Mesenchymal stem cell (in vitro differentiated cells and primary cell): ENCODE data around the gene CD274.

Source experiments
- DNase-seq: peaks from one replicate; pipeline ENCODE4 v3.0.0-alpha.2; 2013
- H2AFZ ChIP-seq: one replicate; pipeline ENCODE4 v1.6.1; 2013; ENCODE audit warnings: low read depth, mild to moderate bottlenecking, control low read depth, inconsistent platforms, low read length, moderate library complexity
- H2AK5ac ChIP-seq: 2 replicates; pipeline ENCODE4 v1.6.1; 2013; ENCODE audit warnings: low read length, moderate library complexity, mild to moderate bottlenecking, inconsistent platforms; ENCODE audit not compliant: severe bottlenecking
- H2BK120ac ChIP-seq: one replicate; pipeline ENCODE4 v1.6.1; 2013; ENCODE audit warnings: low read depth, mild to moderate bottlenecking, inconsistent platforms, low read length, moderate library complexity
- H2BK12ac ChIP-seq, 2 experiments: one replicate each; pipeline ENCODE4 v1.6.1; 2013; ENCODE audit warnings: inconsistent platforms in 2 of 2, low read length in 2 of 2, mild to moderate bottlenecking in 2 of 2, moderate library complexity in 2 of 2, control low read depth in 1 of 2
- H2BK15ac ChIP-seq: one replicate; pipeline ENCODE4 v1.6.1; 2013; ENCODE audit warnings: mild to moderate bottlenecking, low read depth, inconsistent platforms; ENCODE audit not compliant: poor library complexity, severe bottlenecking
- H2BK5ac ChIP-seq: 2 replicates; pipeline ENCODE4 v1.6.1; 2013; ENCODE audit warnings: low read depth, mild to moderate bottlenecking, low read length, control low read depth, inconsistent platforms; ENCODE audit not compliant: poor library complexity, severe bottlenecking
- H3K14ac ChIP-seq, 2 experiments: one replicate each; pipeline ENCODE4 v1.6.1; 2013; ENCODE audit warnings: inconsistent platforms in 2 of 2, low read length in 2 of 2, control low read depth in 1 of 2, mild to moderate bottlenecking in 1 of 2, moderate library complexity in 1 of 2
- H3K18ac ChIP-seq, 2 experiments: one replicate each; pipeline ENCODE4 v1.6.1; 2013; ENCODE audit warnings: inconsistent platforms in 2 of 2, low read length in 2 of 2, control low read depth in 1 of 2, low read depth in 1 of 2, mild to moderate bottlenecking in 1 of 2
- H3K23ac ChIP-seq, 2 experiments: one replicate each; pipeline ENCODE4 v1.6.1; 2013; ENCODE audit warnings: inconsistent platforms in 2 of 2, low read length in 2 of 2, mild to moderate bottlenecking in 2 of 2, moderate library complexity in 2 of 2, control low read depth in 1 of 2
- H3K27ac ChIP-seq: 2 replicates; pipeline ENCODE4 v1.5.1; 2013; ENCODE audit warnings: mild to moderate bottlenecking, moderate library complexity, low read length, control low read depth, inconsistent platforms; ENCODE audit not compliant: poor library complexity, severe bottlenecking
- H3K27me3 ChIP-seq, 2 experiments: 2 replicates each; pipeline versions ENCODE4 v1.6.1 to v1.7.0; 2013; ENCODE audit warnings: low read length in 2 of 2, mild to moderate bottlenecking in 2 of 2, moderate library complexity in 2 of 2, control low read depth in 1 of 2, inconsistent platforms in 1 of 2; ENCODE audit not compliant: control insufficient read depth in 1 of 2, insufficient read depth in 1 of 2
- H3K36me3 ChIP-seq, 2 experiments: 2 replicates each; pipeline versions ENCODE4 v1.6.1 to v1.7.0; 2013; ENCODE audit warnings: low read length in 2 of 2, control low read depth in 1 of 2, inconsistent platforms in 1 of 2, low read depth in 1 of 2, mild to moderate bottlenecking in 1 of 2; ENCODE audit not compliant: insufficient read depth in 2 of 2, control insufficient read depth in 1 of 2
- H3K4ac ChIP-seq, 2 experiments: one replicate each; pipeline ENCODE4 v1.6.1; 2013; ENCODE audit warnings: inconsistent platforms in 2 of 2, low read length in 2 of 2, mild to moderate bottlenecking in 2 of 2, moderate library complexity in 2 of 2, control low read depth in 1 of 2, low read depth in 1 of 2
- H3K4me1 ChIP-seq: 2 replicates; pipeline ENCODE4 v1.6.1; 2013; ENCODE audit warnings: low read depth, low read length, control low read depth; ENCODE audit not compliant: control insufficient read depth, insufficient read depth
- H3K4me2 ChIP-seq: 2 replicates; pipeline ENCODE4 v1.6.1; 2013; ENCODE audit warnings: low read length, mild to moderate bottlenecking, inconsistent platforms; ENCODE audit not compliant: poor library complexity, severe bottlenecking
- H3K4me3 ChIP-seq, 2 experiments: 2 replicates each; pipeline versions ENCODE4 v1.5.1 to v1.7.0; 2013; ENCODE audit warnings: low read length in 2 of 2, mild to moderate bottlenecking in 2 of 2, control low read depth in 1 of 2, low read depth in 1 of 2; ENCODE audit not compliant: insufficient read depth in 1 of 2
- H3K79me1 ChIP-seq: replicated peaks from 2 replicates; pipeline ENCODE4 v1.6.1; 2013; ENCODE audit warnings: mild to moderate bottlenecking, control low read depth, low read length, inconsistent platforms; ENCODE audit not compliant: poor library complexity, severe bottlenecking
- H3K9ac ChIP-seq: 2 replicates; pipeline ENCODE4 v1.7.0; 2013; ENCODE audit warnings: mild to moderate bottlenecking, low read length, moderate library complexity
- H3K9me3 ChIP-seq: 2 replicates; pipeline ENCODE4 v1.7.0; 2013; ENCODE audit warnings: mild to moderate bottlenecking, low read length; ENCODE audit not compliant: control insufficient read depth
- H4K8ac ChIP-seq: one replicate; pipeline ENCODE4 v1.6.1; 2013; ENCODE audit warnings: inconsistent platforms, mild to moderate bottlenecking, low read length, moderate library complexity
- H4K91ac ChIP-seq: one replicate; pipeline ENCODE4 v1.6.1; 2013; ENCODE audit warnings: mild to moderate bottlenecking, low read length, inconsistent platforms
- WGBS: methylation state at CpG from one replicate; pipeline ENCODE4 v1.1.7; 2013; ENCODE audit warnings: mixed read lengths; 5-methylcytosine and 5-hydroxymethylcytosine counted together

Gene CD274

DNA sequence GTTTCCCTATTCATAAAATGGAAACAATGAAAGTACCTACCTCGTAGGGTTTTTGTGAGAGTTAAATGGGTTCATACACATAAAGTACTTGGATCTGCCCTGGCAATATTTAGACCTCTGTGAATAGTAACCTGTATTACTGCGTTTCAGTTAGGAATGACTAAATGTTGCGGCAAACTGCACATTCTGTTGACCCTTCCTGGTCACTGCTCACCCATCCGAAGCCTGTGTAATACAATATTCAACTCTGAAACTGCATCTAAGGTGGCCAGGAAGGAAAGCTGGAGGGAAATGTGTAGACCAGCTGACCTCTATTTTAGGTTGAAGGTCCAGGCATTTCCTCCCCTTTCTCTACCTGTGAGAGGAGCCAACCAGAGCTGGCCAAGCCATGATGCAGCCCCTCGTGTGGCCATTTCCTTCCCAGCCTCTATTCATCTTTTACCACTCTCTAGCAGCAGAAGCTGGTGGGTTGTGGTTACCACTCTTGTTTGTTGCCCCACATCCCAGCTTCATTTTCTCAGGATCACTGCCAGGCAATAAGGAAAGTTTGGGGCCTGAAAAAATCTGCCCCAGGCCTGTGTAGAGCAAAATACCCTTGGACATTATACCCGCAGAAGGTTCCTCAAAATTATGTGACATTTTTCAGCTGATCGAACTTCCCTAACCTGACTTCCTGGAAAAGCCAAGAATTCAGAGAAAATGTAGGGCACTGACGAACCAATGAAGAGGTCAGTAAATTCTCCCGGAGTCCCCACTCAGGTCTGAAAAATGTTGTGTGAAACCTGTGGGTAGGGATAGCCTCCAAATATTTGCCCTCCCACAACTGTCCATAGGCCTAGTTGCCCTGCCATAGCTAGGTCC lies 39.5 kb downstream of the CD274 start:
- H3K4me3 ChIP-seq: no peak overlapping the region
- H3K4ac ChIP-seq: no peak overlapping the region
- no peak overlapping the region for H2BK120ac ChIP-seq
- no peaks in the 10 kb centered on the region for H3K36me3 ChIP-seq
- H3K4me1 ChIP-seq: peaks cover 6% of the 10 kb centered on the region
- H3K4me2 ChIP-seq: no peak overlapping the region
- no peak overlapping the region for H3K14ac ChIP-seq
- H2BK15ac ChIP-seq: no peak overlapping the region
- H3K79me1 ChIP-seq: no peaks in the 10 kb centered on the region
- no peak overlapping the region for H2BK5ac ChIP-seq
- H4K8ac ChIP-seq: no peak overlapping the region
- WGBS: 94% methylated on average over 9 of the region's 9 CpGs
- no peak overlapping the region for H3K18ac ChIP-seq
- H3K9ac ChIP-seq: no peak overlapping the region
- no peaks in the 10 kb centered on the region for H3K27me3 ChIP-seq
- H2AK5ac ChIP-seq: no peak overlapping the region
- no peak overlapping the region for H3K23ac ChIP-seq
- no peak overlapping the region for H2AFZ ChIP-seq
- DNase-seq: no peak
- no peak overlapping the region for H4K91ac ChIP-seq
- no peaks in the 10 kb centered on the region for H3K9me3 ChIP-seq
- H3K27ac ChIP-seq: no peak overlapping the region
- H2BK12ac ChIP-seq: no peak overlapping the region

DNA sequence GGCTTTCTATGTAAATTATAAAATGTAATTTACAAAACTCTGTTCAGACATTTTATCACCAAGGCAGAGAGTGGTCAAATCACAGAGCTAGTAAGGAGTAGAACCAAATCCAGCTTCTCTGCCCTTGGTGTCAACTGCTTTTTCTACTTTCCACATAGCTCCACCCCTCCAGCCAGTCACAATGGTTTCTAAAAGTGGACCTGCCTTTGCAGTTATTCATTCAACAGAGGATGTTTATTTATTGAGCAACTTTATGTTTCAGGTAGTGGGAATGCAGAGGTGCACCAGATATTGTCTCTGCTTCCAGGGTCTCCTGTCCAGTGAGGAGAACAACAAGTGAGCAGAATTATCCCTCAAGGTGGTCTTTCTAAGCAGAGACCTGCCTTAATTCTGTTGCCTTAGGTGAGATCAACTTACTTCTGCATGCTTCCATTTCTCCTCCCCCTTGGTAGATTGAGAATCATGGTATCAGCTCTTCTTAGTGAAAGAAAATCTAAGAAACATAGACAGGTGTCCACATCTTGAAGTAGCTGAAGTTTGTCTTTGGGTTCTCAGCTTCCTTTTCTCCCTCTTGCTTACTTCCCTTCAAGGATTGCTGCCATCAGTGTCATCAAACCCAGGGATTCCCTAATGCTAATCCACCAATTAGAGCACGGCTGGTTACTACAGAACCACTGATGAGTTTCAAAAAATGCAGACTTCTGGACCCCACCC lies 42.8 kb downstream of the CD274 start:
- H3K36me3 ChIP-seq: no peaks in the 10 kb centered on the region
- H2AK5ac ChIP-seq: no peak overlapping the region
- no peak overlapping the region for H3K4me2 ChIP-seq
- WGBS: 94% methylated on average over 1 of the region's 1 CpG
- no peak overlapping the region for H3K4ac ChIP-seq
- no peaks in the 10 kb centered on the region for H3K27me3 ChIP-seq
- H3K9me3 ChIP-seq: no peaks in the 10 kb centered on the region
- no peak overlapping the region for H3K18ac ChIP-seq
- H2BK5ac ChIP-seq: no peak overlapping the region
- no peak overlapping the region for H2BK12ac ChIP-seq
- H4K91ac ChIP-seq: no peak overlapping the region
- no peaks in the 10 kb centered on the region for H3K79me1 ChIP-seq
- no peak overlapping the region for H2BK120ac ChIP-seq
- H3K14ac ChIP-seq: no peak overlapping the region
- H2BK15ac ChIP-seq: no peak overlapping the region
- peaks cover 6% of the 10 kb centered on the region for H3K4me1 ChIP-seq
- H3K27ac ChIP-seq: no peak overlapping the region
- no peak overlapping the region for H4K8ac ChIP-seq
- no peak overlapping the region for H3K4me3 ChIP-seq
- no peak overlapping the region for H3K23ac ChIP-seq
- DNase-seq: no peak
- H2AFZ ChIP-seq: no peak overlapping the region
- H3K9ac ChIP-seq: no peak overlapping the region

DNA sequence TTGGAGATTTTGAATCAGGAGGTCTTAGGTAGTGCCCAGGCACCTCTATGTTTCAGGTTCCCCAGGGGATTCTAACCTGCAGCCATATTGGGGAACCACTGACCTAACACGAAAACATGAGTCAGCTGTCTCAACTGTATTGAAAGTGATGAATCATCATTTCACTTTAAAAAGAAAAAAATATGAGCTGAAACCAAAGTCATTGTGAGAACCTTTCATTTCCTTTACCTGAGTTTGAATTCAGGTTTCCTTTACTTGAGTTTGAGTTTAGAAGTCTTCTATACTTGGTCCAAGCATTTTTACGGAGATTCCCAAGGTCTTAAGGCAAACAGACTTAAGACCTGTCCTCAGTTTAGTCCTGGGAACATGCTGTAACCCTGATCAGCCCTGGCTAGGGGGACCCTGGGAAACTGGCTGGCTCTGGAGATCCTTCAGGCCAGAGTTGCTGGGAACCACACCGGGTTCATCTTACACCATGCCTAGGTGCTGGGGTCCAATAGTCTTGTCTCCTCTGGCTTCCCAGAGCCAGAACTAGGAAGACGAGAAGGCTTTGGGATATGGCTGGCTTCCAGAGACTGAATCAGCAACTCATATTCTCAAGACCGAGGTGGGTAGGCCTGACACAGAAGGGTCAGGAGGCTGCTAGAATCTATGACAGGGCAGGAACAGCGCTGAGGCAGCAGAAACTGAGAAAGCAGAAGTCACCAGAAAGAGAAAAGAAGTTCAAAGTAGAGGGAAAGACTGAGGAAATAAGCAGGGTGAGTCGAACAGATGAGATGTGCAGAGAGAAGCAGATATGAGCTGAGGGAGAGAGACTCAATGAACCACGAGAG lies 43.6 kb downstream of the CD274 start:
- H2BK5ac ChIP-seq: no peak overlapping the region
- no peaks in the 10 kb centered on the region for H3K36me3 ChIP-seq
- 69% methylated on average over 7 of the region's 8 CpGs for WGBS
- H2AK5ac ChIP-seq: no peak overlapping the region
- H3K4me2 ChIP-seq: no peak overlapping the region
- H4K91ac ChIP-seq: no peak overlapping the region
- H3K14ac ChIP-seq: peak overlapping the region in 1 of 2 experiments; percentile 7
- peak overlapping the region; percentile 68 for H3K9ac ChIP-seq
- H3K79me1 ChIP-seq: no peaks in the 10 kb centered on the region
- DNase-seq: peak; percentile 66
- peak overlapping the region; percentile 72 for H2AFZ ChIP-seq
- no peaks in the 10 kb centered on the region for H3K27me3 ChIP-seq
- H3K4me3 ChIP-seq: peak overlapping the region in 1 of 2 experiments; percentile 14
- H2BK120ac ChIP-seq: no peak overlapping the region
- no peak overlapping the region for H4K8ac ChIP-seq
- H3K9me3 ChIP-seq: no peaks in the 10 kb centered on the region
- peak overlapping the region in 1 of 2 experiments; percentile 56 for H3K18ac ChIP-seq
- no peak overlapping the region for H2BK15ac ChIP-seq
- H3K4me1 ChIP-seq: peaks cover 6% of the 10 kb centered on the region
- peak overlapping the region in 1 of 2 experiments; percentile 48 for H2BK12ac ChIP-seq
- H3K27ac ChIP-seq: peak overlapping the region; percentile 62
- H3K23ac ChIP-seq: no peak overlapping the region
- peak overlapping the region in 1 of 2 experiments; percentile 4 for H3K4ac ChIP-seq
